Smooth muscle cell of the umbilical artery (primary cell): Measurements from ENCODE around the gene ZNF397. TPM values are rescaled to one million over a fixed set of nuclear protein-coding genes. Genes with fewer than 3 reads are reported as not detected.

Experiments used
- total RNA-seq: library from RNA; depleted of rRNA; stranded (reverse); fragments of >200 nt; gene quantifications from 2 replicates; pipeline ENCODE4 v1.2.3, GENCODE V29; 2014

The ZNF397 gene
- total RNA-seq: 15.8 and 17.2 TPM in 2 replicates

DNA sequence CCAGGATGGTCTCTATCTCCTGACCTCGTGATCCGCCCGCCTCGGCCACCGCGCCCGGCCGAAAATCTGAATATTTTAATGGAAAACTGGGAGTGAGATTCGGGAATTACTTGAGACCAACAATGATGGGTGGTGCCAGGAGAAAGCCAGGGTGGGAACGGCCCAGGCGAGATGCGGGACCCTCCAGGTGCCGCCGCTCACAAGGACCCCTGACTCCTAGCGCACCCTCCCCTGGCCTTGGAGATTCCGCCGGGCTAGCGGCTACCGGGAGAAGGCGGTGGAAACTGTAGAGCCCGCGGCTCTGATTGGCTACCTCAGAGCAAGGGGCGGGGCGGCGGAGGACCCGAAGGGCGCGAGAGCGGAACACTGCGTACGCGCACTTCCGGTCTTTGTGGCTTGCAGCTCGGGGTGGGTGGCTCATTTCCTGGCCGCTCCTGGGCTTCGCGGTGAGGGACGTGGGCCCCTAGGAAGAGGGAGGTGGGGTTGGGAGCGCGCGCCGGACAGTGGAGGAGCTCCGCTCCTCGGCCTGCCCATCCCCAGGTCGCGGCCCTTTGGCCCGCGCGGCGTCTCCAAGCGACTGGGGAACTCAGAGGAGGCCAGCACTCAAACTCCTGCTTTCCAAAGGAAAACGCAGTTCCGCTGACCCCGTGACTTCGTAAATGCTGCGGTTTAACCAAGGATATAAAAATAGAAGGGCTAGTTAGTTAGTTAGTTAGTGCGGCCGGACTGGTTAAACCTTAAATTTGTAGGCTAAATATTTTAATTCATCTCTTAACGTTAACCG lies at the start of gene ZNF397:
ZNF397 (plus strand) TSS at position 371 of the 784 bp plus-strand sequence. CDS start 1,437 bp downstream, outside the sequence.

DNA sequence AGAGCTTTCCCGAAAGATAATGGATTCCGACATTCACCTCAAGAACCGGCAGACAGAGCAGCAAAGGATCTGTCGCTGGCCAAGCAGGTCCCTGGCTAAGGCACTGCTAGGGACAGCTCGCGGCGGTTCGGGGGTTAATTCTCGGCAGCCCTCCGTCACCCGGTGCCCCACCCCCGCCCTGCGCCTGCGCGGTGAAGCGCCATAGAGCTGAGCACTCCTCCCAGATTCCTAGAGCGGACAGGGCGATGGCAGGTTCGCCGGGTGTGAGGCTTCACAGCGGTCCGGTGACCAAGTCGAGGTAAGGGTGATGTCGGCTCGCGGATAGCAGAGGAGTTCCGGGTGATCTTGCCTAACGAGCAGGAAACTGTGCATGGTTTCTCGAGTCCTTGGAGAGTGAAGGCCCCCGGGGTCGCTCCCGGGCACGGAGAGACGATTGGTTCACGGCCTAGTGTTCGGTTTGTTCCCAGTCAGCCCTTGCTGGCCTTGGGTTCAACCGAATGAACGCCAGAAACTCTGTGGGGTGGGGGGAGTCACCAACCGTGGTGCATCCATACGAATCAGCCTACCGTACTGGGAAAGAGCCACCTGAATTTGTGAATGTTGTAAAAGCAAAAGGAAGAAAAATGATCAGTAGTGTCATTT lies 49.4 kb downstream of the ZNF397 start, which contains the start of gene ZSCAN30:
ZSCAN30 (minus strand) TSS at position 136 of the 642 bp plus-strand sequence. CDS start 25,877 bp downstream, outside the sequence.

Other genes with a start within 250 kb of the ZNF397 start
- 15.4 and 24.7 TPM in 2 replicates for gene MAPRE2, start 199.6 kb upstream of the ZNF397 start, total RNA-seq
- gene ZSCAN30, start 49.2 kb downstream of the ZNF397 start, total RNA-seq: 14.8 and 16.4 TPM in 2 replicates
- gene ZNF24, start 103.4 kb downstream of the ZNF397 start, total RNA-seq: 32.4 and 36.2 TPM in 2 replicates
- gene ZNF396, start 136.3 kb downstream of the ZNF397 start, total RNA-seq: 0.65 and 1.8 TPM in 2 replicates